GM19035 (cell line): ENCODE measurements around the gene LCP2.

Experiments
- ATAC-seq: cut with Tn5 transposase; IDR thresholded peaks from one replicate; pipeline ENCODE4 v1.9.1; 2021; ENCODE audit not compliant: unreplicated experiment

LCP2 gene

GRCh38 chr5:170296935-170297588 is 515 bp downstream of the LCP2 start:
- peak; percentile 55 for ATAC-seq

- ATAC-seq: no peak
Measured at GRCh38 chr5:170296036-170296934, 1.3 kb downstream of the LCP2 start.

GRCh38 chr5:170294556-170294955 is 3.0 kb downstream of the LCP2 start:
- ATAC-seq: no peak

- no peak for ATAC-seq
Measured at GRCh38 chr5:170294057-170294456, 3.5 kb downstream of the LCP2 start.

DNA sequence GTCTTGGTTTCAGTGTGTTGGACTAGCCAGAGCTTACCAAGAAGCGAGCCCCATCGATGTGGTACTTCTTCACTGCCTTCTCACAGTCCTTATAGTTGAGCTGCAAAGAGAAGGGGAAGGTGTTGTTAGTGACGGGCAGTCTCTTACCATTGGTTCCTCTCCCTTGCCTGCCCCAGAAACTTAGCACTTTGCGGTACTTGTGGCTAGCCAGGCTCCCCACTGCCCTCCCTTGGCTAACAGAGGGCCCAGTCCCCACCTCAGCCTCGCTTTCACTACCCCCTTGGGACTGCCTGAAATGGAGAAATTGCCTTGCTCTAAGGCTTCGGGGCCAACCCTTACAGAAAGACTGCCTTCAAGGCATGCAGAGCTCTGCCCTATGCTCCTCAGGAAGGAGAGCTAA is 4.3 kb downstream of the LCP2 start:
- peak; percentile 73 for ATAC-seq

DNA sequence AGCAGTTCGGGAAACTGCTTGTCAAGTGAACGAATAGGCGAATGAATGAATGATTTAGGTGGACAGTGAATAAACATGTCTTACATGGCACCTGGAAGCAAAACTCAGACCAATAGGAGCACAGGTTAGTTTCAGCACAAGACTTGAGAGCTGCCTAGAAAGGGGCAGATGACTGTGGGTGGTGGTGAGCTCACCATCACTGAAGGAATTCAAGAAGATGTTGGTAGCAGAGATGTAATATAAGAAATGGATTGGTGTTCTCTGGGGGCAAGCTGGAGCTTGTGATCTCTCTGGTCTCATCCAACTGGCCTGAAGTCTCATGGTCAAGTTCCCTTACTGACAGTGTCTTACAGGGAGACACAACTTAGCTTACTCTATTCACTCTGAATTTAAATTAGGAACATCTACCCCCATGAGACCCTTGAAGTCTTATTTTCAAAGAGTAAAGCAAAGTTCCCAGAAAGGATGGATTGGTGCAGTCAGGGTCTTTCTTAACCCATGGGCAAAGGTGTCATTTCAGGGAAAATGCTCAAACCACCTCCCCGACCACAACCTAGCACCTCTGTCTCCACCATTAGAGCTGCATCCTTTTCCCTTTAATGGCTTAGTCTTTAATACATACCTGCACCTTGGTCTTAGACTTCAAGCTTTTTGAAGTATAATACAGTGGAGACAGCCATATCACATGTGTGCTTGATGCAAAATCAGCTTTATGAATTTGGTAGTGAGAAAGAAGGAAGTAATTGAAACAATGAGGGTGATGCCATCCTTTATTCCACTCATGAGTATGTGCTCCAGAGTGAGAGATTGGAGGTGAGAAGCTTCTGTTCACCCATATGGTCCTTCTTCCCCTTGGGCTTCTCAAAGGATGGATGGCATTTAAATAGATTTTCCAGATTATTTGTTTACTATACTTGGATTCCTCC is 5.1 kb downstream of the LCP2 start:
- no peak for ATAC-seq

- ATAC-seq: no peak
Measured at GRCh38 chr5:170290498-170290897, 7.1 kb downstream of the LCP2 start.

DNA sequence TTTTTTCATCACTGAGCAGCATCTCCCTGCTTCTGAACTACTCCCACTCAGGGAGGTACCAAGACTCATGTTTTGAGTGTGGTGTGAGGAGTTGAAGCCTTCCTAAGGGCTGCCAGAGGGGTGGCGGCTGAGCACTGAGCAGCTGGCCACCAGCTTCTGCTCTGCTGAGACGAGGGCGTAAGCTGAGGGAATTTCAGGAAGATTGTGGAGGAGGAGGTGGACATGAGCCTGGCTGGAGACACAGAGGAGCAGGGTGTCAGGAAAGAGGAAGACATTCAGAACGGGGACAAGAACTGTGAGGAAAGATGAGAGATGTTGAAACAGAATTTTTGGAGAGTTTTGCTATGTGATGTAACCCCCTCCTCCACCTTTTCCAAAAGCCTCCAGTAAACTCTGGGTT is 7.8 kb downstream of the LCP2 start:
- ATAC-seq: no peak

GRCh38 chr5:170289121-170289520 is 8.5 kb downstream of the LCP2 start:
- ATAC-seq: no peak

DNA sequence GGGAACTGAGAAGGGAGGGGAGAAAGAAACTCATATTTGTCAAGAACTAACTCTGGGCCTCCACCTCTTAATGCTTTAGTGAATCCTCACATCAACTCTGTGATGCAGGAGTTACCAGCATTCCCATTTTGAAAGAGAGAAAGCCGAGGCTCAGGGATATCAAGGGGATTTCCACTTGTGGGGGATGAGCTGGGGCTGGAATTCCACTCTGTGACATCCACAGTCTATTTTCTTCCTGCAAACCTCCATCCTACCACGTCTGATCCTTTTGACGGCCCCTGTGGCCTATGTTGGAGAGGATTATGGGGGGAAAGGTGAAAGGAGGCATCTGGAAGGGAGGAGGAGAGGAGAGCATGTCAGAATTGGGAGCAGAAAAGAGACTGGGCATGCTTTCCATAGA is 9.0 kb downstream of the LCP2 start:
- no peak for ATAC-seq

GRCh38 chr5:170288151-170288550 is 9.4 kb downstream of the LCP2 start:
- ATAC-seq: no peak

- no peak for ATAC-seq
Measured at GRCh38 chr5:170287532-170287931, 10.0 kb downstream of the LCP2 start.

GRCh38 chr5:170286386-170286925 is 11.1 kb downstream of the LCP2 start:
- ATAC-seq: no peak

- no peak for ATAC-seq
Measured at GRCh38 chr5:170285181-170285580, 12.4 kb downstream of the LCP2 start.

DNA sequence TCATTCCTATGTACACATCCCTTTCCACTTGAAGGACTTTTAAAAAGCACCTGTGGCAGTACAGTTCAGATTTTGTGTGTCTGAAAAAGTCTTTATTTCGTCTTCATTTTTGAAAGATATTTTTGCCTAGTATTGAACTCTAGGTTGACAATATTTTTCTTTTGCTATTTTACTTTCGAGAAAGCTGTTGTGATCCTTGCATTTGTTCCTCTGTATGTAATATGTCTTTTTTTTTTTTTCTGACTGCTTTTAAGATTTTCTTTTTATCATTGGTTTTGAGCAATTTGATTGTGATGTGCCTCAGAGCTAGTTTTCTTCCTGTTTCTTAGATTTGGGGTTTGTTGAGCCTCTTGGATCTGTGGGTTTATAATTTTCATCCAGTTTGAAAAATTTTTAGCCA is 13.3 kb downstream of the LCP2 start:
- ATAC-seq: no peak

- no peak for ATAC-seq
Measured at GRCh38 chr5:170283296-170283695, 14.3 kb downstream of the LCP2 start.

GRCh38 chr5:170280011-170280493 is 17.5 kb downstream of the LCP2 start:
- ATAC-seq: no peak

GRCh38 chr5:170279459-170279817 is 18.1 kb downstream of the LCP2 start:
- ATAC-seq: no peak

- peak; percentile 90 for ATAC-seq
Measured at GRCh38 chr5:170278611-170279458, 18.7 kb downstream of the LCP2 start.

GRCh38 chr5:170277867-170278281 is 19.7 kb downstream of the LCP2 start:
- ATAC-seq: no peak
